ENCODE measurements around the gene ZMAT3. TPM values are rescaled to one million over a fixed set of nuclear protein-coding genes. Genes with fewer than 3 reads are reported as not detected.
"Not testable (repeated sequence)": the region's sequence is repeated elsewhere in the genome, so short reads cannot be mapped to it uniquely, and the experiment has no call there.

The ZMAT3 gene
- total and polyA plus RNA-seq, 2 donors: 3.7 to 6.6 TPM

DNA sequence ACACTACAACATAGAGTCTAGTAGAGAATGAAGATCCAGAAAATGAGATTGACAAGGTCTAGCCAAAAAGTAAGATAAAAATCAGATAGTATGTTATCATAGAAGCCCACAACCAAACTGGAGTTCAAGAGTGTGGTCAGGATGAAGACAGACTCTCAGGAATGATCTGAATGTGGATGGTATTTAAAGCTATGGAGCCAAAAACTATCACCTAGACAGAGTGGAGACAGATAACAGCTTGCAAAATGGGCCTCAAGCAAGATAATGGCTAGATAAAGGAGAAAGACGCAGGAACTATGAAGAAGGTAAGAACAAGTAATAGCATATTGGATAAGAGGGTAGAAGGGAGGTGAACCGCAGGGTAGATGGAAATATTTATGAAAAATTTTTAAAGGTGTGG is 35.4 kb downstream of the ZMAT3 start:
- Histone ChIP-seq H3K9me3 (ENCODE audit: control insufficient read depth in 2 of 2, insufficient read depth in 1 of 2, low read length in 1 of 2) (peaks cover 0 to 12% of the 10 kb centered on the region in 2 donors), H3K4me3 (ENCODE audit: low read length in 2 of 2) (no peak overlapping the region), H3K4me1 (ENCODE audit: control insufficient read depth in 2 of 2, insufficient read depth in 2 of 2, low read length in 2 of 2) (peaks cover 0 to 29% of the 10 kb centered on the region in 2 donors), H3K27ac (ENCODE audit: low read depth in 1 of 2, low read length in 1 of 2) (no peak overlapping the region), H3K27me3 (ENCODE audit: control insufficient read depth in 2 of 2, insufficient read depth in 1 of 2, low read length in 1 of 2) (no peaks in the 10 kb centered on the region), H3K36me3 (ENCODE audit: control insufficient read depth in 2 of 2, insufficient read depth in 2 of 2, low read length in 1 of 2) (peaks cover 0 to 3% of the 10 kb centered on the region in 2 donors)
- 96% methylated on average over 2 of the region's 2 CpGs for WGBS
- DNase-seq (ENCODE audit: low read depth in 6 of 9, low spot score in 9 of 9): no peak

DNA sequence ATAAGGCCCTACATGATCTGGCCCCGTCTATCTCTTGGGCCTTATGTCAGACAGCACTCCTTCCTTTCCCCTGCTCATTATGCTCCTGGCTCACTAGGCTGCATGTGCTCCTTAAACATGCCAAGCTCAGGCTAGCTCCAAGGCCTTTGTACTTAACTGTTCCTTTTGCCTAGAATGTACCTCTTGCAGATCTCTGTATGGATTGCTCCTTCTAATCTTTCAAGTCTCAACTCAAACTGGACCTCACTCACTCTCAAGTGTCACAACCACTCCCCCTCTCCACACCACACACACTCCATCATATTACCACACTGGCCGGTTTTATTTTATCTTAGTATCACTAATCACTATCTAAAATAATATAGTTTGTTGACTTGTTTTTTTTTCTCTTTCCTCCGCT is 36.4 kb downstream of the ZMAT3 start:
- WGBS: 98% methylated on average over 3 of the region's 3 CpGs
- Histone ChIP-seq H3K36me3 (ENCODE audit: control insufficient read depth in 2 of 2, insufficient read depth in 2 of 2, low read length in 1 of 2) (peaks cover 3 to 5% of the 10 kb centered on the region in 2 donors), H3K27ac (ENCODE audit: low read depth in 1 of 2, low read length in 1 of 2) (no peak overlapping the region), H3K27me3 (ENCODE audit: control insufficient read depth in 2 of 2, insufficient read depth in 1 of 2, low read length in 1 of 2) (no peaks in the 10 kb centered on the region), H3K4me3 (ENCODE audit: low read length in 2 of 2) (no peak overlapping the region), H3K4me1 (ENCODE audit: control insufficient read depth in 2 of 2, insufficient read depth in 2 of 2, low read length in 2 of 2) (peaks cover 0 to 29% of the 10 kb centered on the region in 2 donors), H3K9me3 (ENCODE audit: control insufficient read depth in 2 of 2, insufficient read depth in 1 of 2, low read length in 1 of 2) (peaks cover 0 to 12% of the 10 kb centered on the region in 2 donors)
- DNase-seq (ENCODE audit: low read depth in 6 of 9, low spot score in 9 of 9): no peak

DNA sequence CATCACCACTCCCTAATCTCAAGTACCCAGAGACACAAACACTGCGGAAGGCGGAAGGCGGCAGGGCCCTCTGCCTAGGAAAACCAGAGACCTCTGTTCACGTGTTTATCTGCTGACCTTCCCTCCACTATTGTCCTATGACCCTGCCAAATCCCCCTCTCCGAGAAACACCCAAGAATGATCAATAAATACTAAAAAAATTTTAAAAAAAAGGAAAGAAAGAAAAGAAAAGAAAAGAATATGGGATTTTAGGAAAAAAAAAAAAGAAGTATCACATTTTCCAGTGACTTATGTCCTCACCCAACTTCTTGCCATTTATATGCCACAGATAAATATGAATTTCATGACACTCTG is 38.3 kb downstream of the ZMAT3 start:
- H3K27ac ChIP-seq (ENCODE audit: low read depth in 1 of 2, low read length in 1 of 2); H3K4me3 ChIP-seq (ENCODE audit: low read length in 2 of 2); DNase-seq (ENCODE audit: low read depth in 6 of 9, low spot score in 9 of 9); H3K36me3 ChIP-seq (ENCODE audit: control insufficient read depth in 2 of 2, insufficient read depth in 2 of 2, low read length in 1 of 2); H3K27me3 ChIP-seq (ENCODE audit: control insufficient read depth in 2 of 2, insufficient read depth in 1 of 2, low read length in 1 of 2): not testable (repeated sequence)
- Histone ChIP-seq H3K4me1 (ENCODE audit: control insufficient read depth in 2 of 2, insufficient read depth in 2 of 2, low read length in 2 of 2) (peaks cover 0 to 22% of the 10 kb centered on the region in 2 donors), H3K9me3 (ENCODE audit: control insufficient read depth in 2 of 2, insufficient read depth in 1 of 2, low read length in 1 of 2) (peaks cover 0 to 12% of the 10 kb centered on the region in 2 donors)
- WGBS: 58% methylated on average over 5 of the region's 5 CpGs

DNA sequence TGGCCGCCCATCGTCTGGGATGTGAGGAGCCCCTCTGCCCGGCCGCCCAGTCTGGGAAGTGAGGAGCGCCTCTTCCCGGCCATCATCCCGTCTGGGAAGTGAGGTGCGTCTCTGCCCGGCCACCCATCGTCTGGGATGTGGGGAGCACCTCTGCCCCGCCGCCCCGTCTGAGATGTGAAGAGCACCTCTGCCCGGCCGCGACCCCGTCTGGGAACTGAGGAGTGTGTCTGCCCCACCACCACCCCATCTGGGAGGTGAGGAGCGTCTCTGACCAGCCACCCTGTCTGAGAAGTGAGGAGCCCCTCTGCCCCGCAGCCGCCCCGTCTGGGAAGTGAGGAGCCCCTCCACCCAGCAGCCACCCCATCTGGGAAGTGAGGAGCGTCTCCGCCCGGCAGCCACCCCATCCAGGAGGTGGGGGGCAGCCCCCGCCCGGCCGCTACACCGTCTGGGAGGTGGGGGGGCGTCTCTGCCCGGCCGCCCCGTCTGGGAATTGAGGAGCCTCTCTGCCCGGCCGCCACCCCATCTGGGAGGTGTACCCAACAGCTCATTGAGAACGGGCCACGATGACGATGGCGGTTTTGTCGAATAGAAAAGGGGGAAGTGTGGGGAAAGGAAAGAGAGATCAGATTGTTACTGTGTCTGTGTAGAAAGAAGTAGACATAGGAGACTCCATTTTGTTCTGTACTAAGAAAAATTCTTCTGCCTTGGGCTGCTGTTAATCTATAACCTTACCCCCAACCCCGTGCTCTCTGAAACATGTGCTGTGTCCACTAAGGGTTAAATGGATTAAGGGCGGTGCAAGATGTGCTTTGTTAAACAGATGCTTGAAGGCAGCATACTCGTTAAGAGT is 38.9 kb downstream of the ZMAT3 start:
- H3K27me3 ChIP-seq (ENCODE audit: control insufficient read depth in 2 of 2, insufficient read depth in 1 of 2, low read length in 1 of 2); H3K27ac ChIP-seq (ENCODE audit: low read depth in 1 of 2, low read length in 1 of 2); H3K36me3 ChIP-seq (ENCODE audit: control insufficient read depth in 2 of 2, insufficient read depth in 2 of 2, low read length in 1 of 2); DNase-seq (ENCODE audit: low read depth in 6 of 9, low spot score in 9 of 9); H3K4me3 ChIP-seq (ENCODE audit: low read length in 2 of 2): not testable (repeated sequence)
- peaks cover 0 to 18% of the 10 kb centered on the region in 2 donors for H3K4me1 ChIP-seq (ENCODE audit: control insufficient read depth in 2 of 2, insufficient read depth in 2 of 2, low read length in 2 of 2)
- H3K9me3 ChIP-seq (ENCODE audit: control insufficient read depth in 2 of 2, insufficient read depth in 1 of 2, low read length in 1 of 2): peaks cover 0 to 12% of the 10 kb centered on the region in 2 donors
- 85% methylated on average over 41 of the region's 42 CpGs for WGBS

DNA sequence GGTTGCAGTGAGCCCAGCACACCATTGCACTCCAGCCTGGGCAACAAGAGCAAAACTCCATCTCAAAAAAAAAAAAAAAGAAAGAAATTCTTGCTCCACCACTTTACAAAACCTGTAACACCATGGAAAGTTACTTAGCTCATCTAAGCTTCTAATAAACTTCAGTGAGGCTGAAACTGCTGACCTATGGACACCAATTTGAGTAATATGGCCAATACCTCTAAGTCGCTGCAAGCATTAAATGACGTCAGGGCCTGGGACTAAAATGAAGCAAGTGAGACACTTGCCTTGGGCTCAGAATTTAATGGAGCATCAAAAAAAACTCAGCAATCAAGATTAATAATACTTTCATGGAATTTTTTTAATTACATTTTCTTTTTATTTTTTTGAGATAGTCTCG is 42.5 kb downstream of the ZMAT3 start:
- 97% methylated on average over 3 of the region's 3 CpGs for WGBS
- H3K36me3 ChIP-seq (ENCODE audit: control insufficient read depth in 2 of 2, insufficient read depth in 2 of 2, low read length in 1 of 2): peaks cover 0 to 8% of the 10 kb centered on the region in 2 donors
- peaks cover 0 to 4% of the 10 kb centered on the region in 2 donors for H3K9me3 ChIP-seq (ENCODE audit: control insufficient read depth in 2 of 2, insufficient read depth in 1 of 2, low read length in 1 of 2)
- no peak for DNase-seq (ENCODE audit: low read depth in 6 of 9, low spot score in 9 of 9)
- H3K4me3 ChIP-seq (ENCODE audit: low read length in 2 of 2): no peak overlapping the region
- H3K4me1 ChIP-seq (ENCODE audit: control insufficient read depth in 2 of 2, insufficient read depth in 2 of 2, low read length in 2 of 2): peaks cover 0 to 12% of the 10 kb centered on the region in 2 donors
- H3K27me3 ChIP-seq (ENCODE audit: control insufficient read depth in 2 of 2, insufficient read depth in 1 of 2, low read length in 1 of 2): no peaks in the 10 kb centered on the region
- H3K27ac ChIP-seq (ENCODE audit: low read depth in 1 of 2, low read length in 1 of 2): no peak overlapping the region

DNA sequence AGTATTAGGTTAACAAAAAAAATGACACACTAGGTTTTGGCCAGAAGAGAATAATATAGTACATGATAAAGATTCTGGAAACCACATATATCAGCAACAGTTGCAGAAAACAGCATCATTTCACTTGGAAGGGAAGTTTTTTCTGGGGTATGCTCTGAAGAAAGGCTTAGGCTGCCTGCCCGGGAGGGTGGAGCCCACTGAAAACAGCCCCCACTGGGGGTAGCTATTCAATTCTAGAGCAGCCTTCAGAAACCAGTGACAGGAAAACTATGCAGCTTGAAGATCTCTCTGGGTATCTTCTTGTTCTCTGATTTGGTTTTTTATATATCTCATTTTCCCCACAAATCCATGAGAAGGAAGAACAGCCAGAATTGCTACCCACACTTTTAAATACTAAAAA is 43.2 kb downstream of the ZMAT3 start:
- H3K27me3 ChIP-seq (ENCODE audit: control insufficient read depth in 2 of 2, insufficient read depth in 1 of 2, low read length in 1 of 2): no peaks in the 10 kb centered on the region
- peaks cover 0 to 10% of the 10 kb centered on the region in 2 donors for H3K4me1 ChIP-seq (ENCODE audit: control insufficient read depth in 2 of 2, insufficient read depth in 2 of 2, low read length in 2 of 2)
- no peak overlapping the region for H3K4me3 ChIP-seq (ENCODE audit: low read length in 2 of 2)
- peak overlapping the region in 1 of 2 donors; percentile 7 for H3K27ac ChIP-seq (ENCODE audit: low read depth in 1 of 2, low read length in 1 of 2)
- WGBS: 69% methylated on average over 1 of the region's 1 CpG
- H3K9me3 ChIP-seq (ENCODE audit: control insufficient read depth in 2 of 2, insufficient read depth in 1 of 2, low read length in 1 of 2): peaks cover 0 to 4% of the 10 kb centered on the region in 2 donors
- H3K36me3 ChIP-seq (ENCODE audit: control insufficient read depth in 2 of 2, insufficient read depth in 2 of 2, low read length in 1 of 2): peaks cover 0 to 8% of the 10 kb centered on the region in 2 donors
- DNase-seq (ENCODE audit: low read depth in 6 of 9, low spot score in 9 of 9): no peak

DNA sequence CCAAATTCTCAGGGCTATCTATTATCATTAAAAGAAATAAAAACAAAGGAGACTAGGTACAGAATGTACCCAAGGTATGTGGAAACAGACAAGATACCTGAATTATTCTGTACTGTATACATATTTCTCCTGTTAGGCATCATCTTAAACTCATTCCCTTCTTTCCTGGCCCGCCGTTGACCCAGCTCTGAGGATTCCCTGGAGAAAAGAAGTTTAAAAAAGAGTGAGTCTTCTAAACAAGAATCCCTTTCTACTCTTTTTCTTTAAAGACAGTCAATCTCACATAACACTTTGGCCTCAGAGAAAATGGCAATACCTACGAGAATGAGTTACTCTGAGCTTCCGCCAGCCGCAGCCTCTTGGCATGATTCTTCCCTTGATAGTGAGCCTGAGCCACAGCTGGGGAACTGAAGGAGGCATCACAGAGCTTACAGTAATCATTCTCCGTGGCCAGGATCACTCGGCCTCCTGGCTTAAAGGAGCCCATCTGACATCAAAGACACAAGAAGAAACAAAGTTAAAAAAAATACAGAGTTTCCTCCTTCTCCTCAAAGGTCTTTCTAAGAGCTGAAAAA is 44.2 kb downstream of the ZMAT3 start:
- Histone ChIP-seq H3K27ac (ENCODE audit: low read depth in 1 of 2, low read length in 1 of 2) (no peak overlapping the region), H3K4me1 (ENCODE audit: control insufficient read depth in 2 of 2, insufficient read depth in 2 of 2, low read length in 2 of 2) (peaks cover 0 to 10% of the 10 kb centered on the region in 2 donors), H3K4me3 (ENCODE audit: low read length in 2 of 2) (no peak overlapping the region), H3K27me3 (ENCODE audit: control insufficient read depth in 2 of 2, insufficient read depth in 1 of 2, low read length in 1 of 2) (no peaks in the 10 kb centered on the region), H3K36me3 (ENCODE audit: control insufficient read depth in 2 of 2, insufficient read depth in 2 of 2, low read length in 1 of 2) (peaks cover 0 to 8% of the 10 kb centered on the region in 2 donors), H3K9me3 (ENCODE audit: control insufficient read depth in 2 of 2, insufficient read depth in 1 of 2, low read length in 1 of 2) (no peaks in the 10 kb centered on the region)
- peak in 4 of 9 donors; percentile 31 to 66 (median 50) for DNase-seq (ENCODE audit: low read depth in 6 of 9, low spot score in 9 of 9)
- 47% methylated on average over 7 of the region's 7 CpGs for WGBS

DNA sequence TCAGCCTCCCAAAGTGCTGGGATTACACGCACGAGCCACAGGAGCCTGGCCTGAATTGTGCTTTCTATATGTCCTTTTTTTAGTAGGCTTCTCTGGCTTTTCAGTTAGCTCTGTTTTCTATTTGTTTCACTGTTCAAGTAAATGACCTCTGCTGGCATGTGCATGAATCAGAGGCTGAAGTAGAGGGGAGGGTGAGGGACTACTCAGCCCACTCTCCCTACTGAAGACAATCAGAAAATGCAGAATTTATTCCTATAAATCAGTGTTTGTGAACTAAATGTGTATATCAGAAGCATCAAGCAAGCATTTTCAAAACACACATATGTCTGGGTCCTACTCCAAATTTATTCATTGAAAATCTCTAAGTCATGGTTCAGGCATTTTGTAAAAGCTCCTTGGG is 45.0 kb downstream of the ZMAT3 start:
- Histone ChIP-seq H3K4me3 (ENCODE audit: low read length in 2 of 2) (no peak overlapping the region), H3K27ac (ENCODE audit: low read depth in 1 of 2, low read length in 1 of 2) (no peak overlapping the region), H3K9me3 (ENCODE audit: control insufficient read depth in 2 of 2, insufficient read depth in 1 of 2, low read length in 1 of 2) (no peaks in the 10 kb centered on the region), H3K36me3 (ENCODE audit: control insufficient read depth in 2 of 2, insufficient read depth in 2 of 2, low read length in 1 of 2) (peaks cover 0 to 8% of the 10 kb centered on the region in 2 donors), H3K4me1 (ENCODE audit: control insufficient read depth in 2 of 2, insufficient read depth in 2 of 2, low read length in 2 of 2) (peaks cover 0 to 10% of the 10 kb centered on the region in 2 donors), H3K27me3 (ENCODE audit: control insufficient read depth in 2 of 2, insufficient read depth in 1 of 2, low read length in 1 of 2) (no peaks in the 10 kb centered on the region)
- DNase-seq (ENCODE audit: low read depth in 6 of 9, low spot score in 9 of 9): no peak
- 98% methylated on average over 2 of the region's 2 CpGs for WGBS

DNA sequence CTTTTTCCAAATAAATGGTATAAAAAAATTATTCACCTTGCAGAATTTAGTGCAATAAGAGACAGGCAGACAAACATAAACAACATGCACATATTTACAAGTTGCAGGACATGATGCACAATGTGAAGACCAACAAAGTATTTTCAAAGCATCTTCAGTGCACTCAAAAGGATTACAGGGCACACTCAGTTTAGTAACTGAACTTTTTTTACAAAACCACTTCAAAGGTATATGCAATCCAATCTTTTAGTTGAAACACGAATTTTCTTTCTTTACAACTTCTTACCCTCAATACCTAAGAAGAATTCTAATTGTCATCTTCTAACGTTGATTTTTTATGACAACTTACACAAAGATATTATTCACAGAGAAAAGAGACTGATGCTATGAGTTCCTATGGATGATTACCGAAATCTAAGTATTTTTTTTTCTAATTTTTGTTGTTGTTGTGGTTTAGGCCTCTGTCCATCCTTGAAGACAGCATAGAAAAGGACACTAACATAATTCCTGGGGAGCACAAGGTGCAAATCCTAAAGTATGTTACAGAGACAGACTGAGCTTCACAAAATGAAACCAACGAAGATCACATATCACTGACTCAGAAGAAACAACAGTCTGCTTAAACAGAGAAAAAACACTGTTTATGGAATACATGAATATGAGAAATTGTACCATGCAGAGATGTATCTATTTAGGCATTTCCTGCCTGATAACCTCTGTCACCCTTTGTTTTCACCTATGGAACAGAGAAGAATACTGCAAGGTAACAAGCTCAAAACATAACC is 50.3 kb downstream of the ZMAT3 start:
- Histone ChIP-seq H3K36me3 (ENCODE audit: control insufficient read depth in 2 of 2, insufficient read depth in 2 of 2, low read length in 1 of 2) (peaks cover 0 to 3% of the 10 kb centered on the region in 2 donors), H3K4me1 (ENCODE audit: control insufficient read depth in 2 of 2, insufficient read depth in 2 of 2, low read length in 2 of 2) (peaks cover 2 to 3% of the 10 kb centered on the region in 2 donors), H3K27ac (ENCODE audit: low read depth in 1 of 2, low read length in 1 of 2) (no peak overlapping the region), H3K27me3 (ENCODE audit: control insufficient read depth in 2 of 2, insufficient read depth in 1 of 2, low read length in 1 of 2) (no peaks in the 10 kb centered on the region), H3K4me3 (ENCODE audit: low read length in 2 of 2) (no peak overlapping the region), H3K9me3 (ENCODE audit: control insufficient read depth in 2 of 2, insufficient read depth in 1 of 2, low read length in 1 of 2) (no peaks in the 10 kb centered on the region)
- 41% methylated on average over 4 of the region's 4 CpGs for WGBS
- DNase-seq (ENCODE audit: low read depth in 6 of 9, low spot score in 9 of 9): peak in 1 of 9 donors; percentile 49
